Activated CD4-positive, CD25-positive, alpha-beta regulatory T cell treated with anti-CD3 and anti-CD28 coated beads, Interleukin-2, amount 50 U/mL, for 24 hours (primary cell): ENCODE measurements around the gene STAT4.

Experiments
- ATAC-seq, 2 donors: fragments of 150-1000 bp; cut with Tn5 transposase; one replicate each; pipeline ENCODE4 v1.10.0; 2021; ENCODE audit warnings: mild to moderate bottlenecking in 1 of 2, moderate library complexity in 1 of 2

STAT4 gene

DNA sequence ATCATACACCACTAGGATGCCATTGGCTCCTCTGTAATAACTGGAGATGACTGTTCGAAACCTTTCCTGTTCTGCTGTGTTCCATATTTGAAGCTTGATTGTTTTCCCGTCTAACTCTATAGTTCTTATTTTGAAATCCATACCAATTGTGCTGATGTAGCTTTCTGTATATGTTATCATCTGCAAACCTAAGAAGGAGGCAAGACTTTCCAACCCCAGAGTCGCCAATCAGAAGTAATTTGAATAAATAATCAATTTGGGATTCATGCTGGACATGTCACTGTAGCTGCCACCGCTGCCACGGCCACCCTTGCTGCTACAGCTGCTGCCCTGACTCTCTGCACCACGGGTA lies 157.5 kb downstream of the STAT4 start:
- ATAC-seq, result no peak

DNA sequence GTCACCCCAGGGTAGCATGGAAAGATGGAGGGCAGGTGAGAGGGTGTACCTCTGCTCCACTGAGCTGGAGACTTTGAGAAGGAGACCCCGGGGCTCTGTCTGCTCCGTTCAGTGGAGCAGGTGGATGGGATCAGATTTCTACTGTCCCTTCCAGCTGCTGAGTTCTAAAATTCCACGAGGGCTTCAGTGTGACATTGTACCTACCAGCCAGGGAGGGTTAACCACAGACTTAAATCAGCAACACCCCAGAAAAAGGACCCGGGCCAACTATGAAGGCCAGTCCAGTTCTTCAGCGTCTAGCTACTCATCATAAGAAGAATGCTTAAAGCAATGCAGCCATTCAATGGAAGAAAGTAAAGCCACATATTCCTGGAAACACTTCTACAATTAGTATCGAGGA lies 160.7 kb downstream of the STAT4 start:
- ATAC-seq, result no peak

DNA sequence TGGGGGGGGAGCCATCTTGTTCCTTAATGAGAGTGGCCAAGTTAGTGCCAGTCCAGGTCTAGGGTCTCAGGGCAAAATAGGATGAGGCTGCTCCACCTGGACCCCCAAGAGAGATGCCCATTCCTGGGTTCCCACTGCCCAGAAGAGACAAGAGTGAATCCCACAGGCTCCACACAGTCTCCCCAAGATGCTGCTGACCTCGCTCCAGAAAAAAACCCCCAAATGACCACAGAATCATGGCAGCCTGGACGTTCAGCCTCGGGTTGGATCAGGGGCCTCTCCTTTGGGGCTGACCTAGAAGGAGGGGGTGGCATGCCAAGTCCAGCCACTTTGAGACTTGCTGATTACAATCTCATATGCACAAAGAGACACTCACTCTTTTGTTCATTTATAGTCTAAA lies 161.9 kb downstream of the STAT4 start:
- ATAC-seq, result no peak

DNA sequence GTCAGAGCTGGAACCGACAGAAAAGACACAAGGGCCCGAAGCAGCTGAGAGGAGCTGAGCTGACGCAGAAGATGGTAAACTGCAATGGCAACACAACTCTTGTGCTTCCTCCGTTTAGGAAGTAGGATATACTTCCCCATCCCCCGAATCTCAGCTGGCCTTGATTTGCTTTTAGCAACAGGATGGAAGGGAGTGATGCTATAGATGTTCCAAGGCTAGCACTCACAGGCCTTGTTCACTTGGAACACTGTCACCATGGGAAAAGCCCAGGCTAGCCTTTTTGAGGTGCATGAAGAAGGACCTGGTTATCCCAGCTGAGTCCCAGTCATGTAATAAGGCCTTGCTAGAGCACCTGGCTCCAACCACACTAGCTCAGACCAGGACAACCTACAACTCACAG lies 162.9 kb downstream of the STAT4 start:
- ATAC-seq, result no peak

DNA sequence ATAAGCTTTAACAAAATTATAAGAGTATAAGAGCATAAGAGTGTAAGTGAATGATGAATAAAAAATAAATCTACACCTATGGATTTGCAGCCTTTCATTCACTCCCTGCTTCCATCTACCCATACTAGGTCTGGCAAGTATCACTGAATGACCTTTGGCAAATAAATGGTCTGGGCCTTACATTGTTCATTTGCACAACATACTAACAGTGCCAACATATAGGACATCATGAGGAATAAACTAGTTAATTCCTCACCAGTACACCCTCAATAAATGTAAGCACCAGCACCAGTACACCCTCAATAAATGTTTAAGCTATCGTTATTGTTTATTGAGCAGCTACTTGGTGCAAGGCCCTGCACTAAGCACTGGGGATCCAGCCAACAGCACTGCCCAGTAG lies 163.7 kb downstream of the STAT4 start:
- no peak for ATAC-seq

DNA sequence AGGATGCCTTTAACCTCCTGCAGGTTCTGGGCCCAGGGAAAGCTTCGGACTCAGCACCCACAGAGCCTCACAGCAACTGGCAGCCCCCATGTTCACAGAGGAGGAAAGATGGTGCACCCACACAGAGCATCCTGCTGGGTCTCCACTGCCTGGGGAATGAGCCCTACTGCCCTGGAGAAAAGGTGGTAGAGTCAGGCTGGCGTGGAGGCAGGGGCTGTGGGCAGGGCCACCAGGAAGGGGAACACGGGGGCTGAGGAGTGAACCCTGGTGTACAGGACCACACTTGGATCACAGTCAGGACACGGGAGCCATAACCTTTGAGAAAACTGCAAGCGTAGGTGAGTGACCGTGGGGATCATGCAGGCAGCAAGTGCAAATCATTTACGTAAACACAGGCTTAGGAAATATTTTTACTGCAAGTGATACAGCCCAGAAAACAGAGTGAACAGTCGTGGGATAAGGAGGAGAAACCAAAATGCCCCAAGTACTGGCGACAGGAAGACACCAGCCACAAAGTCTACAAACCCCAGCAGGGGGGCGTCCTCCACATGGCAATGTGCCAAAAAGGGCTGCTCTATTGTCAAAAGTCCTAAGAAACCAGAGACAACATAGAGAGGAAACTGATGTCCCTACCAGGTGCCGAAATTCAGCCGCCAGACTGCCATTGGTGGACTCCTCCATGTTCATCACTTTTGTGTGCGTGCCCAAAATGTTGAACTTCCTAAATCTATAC lies 164.4 kb downstream of the STAT4 start:
- ATAC-seq, result no peak

DNA sequence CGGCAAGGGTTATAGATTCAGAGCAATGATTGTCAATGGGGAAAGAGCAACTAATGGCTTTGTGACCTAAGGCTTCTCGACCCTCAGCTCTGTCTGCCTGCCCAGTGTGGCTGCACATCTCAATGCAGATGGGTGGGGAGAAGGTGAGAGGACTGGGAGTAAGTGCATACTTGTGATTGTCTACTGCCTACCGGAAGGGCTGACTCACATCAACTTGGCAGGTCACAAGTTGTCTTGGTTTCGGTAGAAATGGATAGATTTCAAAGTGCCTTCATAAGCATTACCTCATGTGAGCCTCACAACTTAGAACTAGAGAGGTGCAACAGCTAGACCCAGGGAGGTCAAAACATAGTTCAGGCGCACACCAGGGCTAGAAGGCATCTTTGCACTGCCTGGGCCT lies 166.2 kb downstream of the STAT4 start:
- ATAC-seq, result peak; percentile 78 to 84

DNA sequence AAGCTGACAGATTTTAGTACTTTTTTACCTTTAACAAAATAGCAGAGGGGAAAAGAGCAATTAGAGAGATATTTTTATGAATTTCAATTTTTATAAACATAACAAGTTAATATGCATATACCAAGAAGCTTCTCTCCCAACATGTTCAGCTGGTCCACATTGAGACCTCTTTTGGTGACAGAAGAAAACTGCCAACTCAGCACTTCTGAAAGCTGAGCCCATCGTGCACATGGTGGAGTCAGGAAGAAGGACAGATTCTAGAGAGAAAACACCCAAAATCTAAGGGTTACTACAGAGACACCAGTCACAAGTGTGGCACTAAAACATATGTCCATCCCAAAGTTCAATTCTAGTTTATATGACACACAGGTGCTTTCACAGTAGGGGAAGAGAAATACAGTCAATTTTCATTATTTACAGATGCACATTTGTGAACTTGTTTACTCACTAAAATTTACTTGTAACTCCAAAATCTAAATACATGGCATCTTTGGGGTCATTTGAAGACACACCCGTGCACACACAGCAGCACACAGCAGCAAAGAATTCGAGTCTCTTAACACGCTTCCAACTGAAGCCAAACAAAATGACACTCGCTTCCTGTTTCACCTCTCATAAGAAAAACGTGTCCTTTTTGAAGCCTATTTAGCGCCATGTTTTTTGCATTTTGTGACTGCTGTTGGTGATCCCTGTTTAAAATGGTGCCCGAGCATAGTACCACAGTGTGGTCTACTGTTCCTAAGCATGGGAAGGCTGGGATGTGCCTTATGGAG lies 168.3 kb downstream of the STAT4 start:
- ATAC-seq, result no peak

DNA sequence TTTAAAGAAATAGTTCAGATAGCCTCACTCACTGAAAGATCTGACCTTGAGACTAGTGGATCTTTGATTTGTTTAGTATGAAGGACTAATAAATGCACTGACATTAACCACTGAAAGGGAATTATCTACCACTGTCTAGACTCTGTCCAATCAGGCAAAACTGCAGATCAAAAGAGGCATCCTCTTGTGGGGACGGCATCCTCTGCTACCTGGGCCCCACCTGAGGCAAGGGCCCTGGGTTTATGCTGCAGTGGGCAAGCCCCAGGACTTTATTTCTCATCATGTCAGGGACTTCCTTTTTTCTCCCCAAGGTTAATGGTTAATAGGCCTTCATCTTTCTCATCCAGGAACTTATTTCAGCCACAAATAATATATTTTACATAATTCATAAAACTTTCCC lies 169.1 kb downstream of the STAT4 start:
- no peak for ATAC-seq

DNA sequence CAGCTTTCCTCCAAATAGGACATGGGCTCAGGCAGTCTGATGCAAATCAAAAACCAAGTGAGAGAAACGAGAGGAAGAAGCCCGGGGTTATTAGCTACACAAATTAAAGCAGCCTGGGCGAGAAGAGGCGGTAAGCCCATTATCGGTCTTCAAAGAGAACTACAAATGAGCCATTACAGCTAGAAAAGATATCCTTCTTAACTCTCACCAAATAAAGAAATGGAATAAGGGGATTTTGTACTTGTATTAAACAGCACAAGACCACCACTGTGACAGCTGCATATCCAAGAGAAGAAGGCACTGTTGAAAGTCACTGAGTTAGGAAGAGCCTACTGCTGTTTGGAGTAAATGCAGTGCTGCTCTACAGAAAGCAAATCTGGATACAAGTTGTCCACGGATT lies 169.5 kb downstream of the STAT4 start:
- no peak for ATAC-seq

DNA sequence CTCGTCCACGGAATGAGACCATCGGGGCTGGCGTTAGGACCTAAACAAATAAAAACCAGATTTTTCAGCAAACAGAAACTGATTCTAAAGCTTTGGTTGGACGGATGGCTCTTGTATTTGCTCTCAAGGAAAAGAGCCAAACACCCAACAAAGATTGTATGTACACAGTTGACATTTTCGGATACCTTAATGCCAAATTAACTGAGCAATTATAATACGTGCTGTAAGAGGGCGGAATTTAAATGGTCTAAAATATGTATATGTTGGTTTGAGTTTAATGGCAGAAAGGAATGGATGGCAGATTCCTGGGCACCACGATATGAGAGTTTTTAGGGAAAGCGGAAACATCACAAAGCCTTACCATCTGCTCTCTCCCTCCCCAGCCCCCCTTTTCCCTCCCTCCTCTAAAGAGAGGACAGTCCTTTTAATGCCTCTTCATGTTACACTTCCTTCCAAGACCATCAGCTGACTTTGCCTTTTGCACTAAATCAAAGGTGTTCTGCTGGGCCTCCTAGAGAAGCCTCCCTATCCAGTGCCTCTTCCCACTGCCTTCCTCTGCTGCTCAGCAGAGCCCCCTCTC lies 170.1 kb downstream of the STAT4 start:
- ATAC-seq, result no peak

DNA sequence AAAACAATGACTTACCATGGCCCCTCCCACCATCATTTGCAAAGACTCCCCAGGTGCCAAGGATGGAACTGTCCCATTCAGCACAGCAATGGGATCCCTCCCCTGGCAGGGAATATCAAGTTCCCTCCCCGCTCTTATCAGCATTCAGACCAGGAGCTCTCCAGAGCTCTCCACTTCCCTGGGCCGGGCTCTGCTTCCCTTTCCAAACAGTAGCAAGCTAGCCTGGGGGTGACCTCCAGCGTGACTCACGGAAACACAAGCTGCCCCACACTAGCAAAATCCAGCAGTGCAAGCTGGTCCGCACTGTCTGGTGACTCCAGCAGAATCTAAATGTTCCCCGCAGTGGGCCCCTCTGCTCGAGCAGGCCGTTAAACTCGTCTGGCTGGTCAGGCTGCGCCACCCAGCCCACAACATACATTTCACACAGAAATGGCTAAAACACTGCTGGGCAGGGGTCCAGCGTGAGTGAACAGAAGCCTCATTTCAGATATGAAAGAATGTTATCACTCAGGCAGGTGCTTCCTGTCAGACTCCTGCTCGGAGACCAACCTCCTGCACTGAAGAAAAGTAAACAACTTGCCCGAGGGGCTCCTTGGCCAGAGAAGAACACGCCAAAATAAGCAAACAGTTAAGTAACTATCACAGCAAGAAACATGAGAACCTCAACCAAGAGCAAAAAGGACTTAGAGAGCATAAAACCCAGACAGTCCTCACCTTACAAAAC lies 170.7 kb downstream of the STAT4 start:
- ATAC-seq, result no peak
